Jurkat, Clone E6-1 (cell line): Measurements from ENCODE around the gene TENT4B. TPM values are rescaled to one million over a fixed set of nuclear protein-coding genes. Genes with fewer than 3 reads are reported as not detected.
"Not testable (repeated sequence)": the region's sequence is repeated elsewhere in the genome, so short reads cannot be mapped to it uniquely, and the experiment has no call there.

Source experiments
- DNase-seq: peaks from one replicate; pipeline ENCODE4 v3.0.0-alpha.2; 2011; ENCODE audit warnings: low read depth, low spot score
- H3K4me3 ChIP-seq: 2 replicates; pipeline ENCODE4 v1.5.1; 2011; ENCODE audit warnings: mild to moderate bottlenecking, low read length, control low read depth, moderate library complexity
- polyA plus RNA-seq: library from polyadenylated mRNA; unstranded; fragments of >200 nt; gene quantifications from one replicate; pipeline ENCODE4 v1.2.1, GENCODE V29; 2012; ENCODE audit warnings: missing spikeins; ENCODE audit not compliant: insufficient read length, insufficient read depth

TENT4B gene
- 6.6 TPM for polyA plus RNA-seq

DNA sequence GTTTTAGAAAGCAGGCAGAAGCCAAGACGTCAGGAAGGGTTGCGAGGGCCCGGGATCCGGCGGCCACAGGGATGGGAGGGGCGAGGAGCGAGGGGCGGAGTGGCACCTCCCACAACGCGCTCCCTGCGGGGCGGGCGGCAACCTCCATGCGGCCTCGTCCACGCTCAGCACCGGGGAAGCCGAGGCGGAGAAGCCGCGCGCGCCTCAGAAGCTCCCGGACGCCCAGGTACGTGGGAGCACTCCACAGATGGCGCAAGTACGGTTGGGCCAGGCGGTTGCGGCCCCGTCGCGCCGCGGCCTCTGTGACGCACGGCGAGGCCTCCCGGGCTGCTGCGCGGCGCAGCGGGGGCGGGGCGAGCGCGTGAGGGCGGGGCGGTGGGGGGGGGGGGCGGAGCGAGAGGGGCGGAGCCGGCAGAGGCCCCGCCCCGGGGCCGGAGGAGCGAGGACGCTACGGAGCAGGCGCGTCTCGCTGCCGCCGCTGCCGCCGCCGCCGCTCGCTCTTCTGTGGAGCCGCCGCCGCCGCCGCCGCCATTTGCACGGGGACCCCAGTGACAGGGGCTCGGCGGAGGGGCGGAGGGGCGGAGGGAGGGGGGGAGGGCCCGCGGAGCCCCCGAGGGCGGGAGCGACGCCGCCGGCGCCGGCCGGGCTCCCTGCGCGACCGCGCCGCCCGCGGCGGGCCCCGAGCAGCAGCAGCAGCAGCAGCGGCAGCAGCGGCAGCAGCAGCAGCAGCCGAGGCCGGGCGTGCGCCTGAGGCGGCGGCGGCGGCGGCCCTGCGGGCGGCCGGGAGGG is at the start of gene TENT4B:
Gene TENT4B, plus strand, starts transcription at position 500 of the 789 bp plus-strand sequence. CDS start 316 bp downstream, outside the sequence.
- peak; percentile 77 for DNase-seq
- H3K4me3 ChIP-seq = peak within 1 kb of the TSS; percentile 59

DNA sequence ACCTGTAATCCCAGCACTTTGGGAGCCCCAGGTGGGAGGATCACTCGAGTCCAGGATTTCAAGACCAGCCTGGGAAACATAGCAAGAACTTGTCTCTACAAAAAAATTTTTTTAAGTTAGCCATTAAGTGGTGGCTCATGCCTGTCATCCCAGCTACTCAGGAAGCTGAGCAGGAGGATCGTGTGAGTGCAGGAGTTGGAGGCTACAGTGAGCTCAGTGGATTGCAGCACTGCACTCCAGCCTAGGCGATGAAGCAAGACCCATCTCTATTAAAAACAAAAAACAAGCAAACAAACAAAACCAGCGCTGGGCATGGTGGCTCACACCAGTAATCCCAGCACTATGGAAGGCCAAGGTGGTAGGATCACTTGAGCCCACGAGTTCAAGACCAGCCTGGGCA is 49.3 kb upstream of the TENT4B start:
- no peak overlapping the region for H3K4me3 ChIP-seq
- DNase-seq = no peak

DNA sequence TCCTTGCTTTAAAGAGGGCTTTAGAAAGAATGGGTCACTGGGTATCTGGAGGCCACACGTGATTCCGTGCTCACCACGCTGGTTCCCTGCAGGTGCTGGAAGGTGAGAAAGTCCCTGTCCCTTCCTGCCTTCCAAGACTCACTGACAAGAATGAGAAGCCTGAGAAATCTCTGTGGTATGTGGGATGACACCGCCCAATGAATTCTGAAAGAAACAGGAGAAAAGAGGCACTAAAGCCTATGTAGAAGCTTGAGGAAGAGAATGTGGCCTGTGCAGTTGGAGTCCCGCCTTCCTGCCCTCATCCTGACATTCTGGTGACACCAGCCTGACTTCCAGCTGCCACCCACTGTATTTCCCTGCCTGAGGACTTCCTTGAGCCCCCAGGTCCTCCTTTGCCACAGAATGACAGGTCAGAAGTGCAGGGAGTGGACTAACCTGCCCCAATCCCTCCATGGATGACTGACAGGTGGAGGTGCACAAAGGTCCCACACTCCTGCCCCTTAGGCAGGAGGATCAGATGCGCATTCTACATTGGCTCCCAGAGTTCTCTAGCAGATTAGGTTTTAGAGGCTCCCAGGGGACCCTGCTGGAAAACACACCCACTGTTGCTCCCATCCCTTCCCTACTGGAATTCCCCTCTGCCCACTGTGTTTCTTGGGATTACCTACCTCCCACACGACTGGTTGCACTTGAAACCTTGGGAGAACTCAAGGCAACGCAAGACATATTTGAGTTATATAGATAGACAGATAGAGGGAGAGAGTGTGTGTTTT is 38.6 kb upstream of the TENT4B start:
- no peak for DNase-seq
- no peak overlapping the region for H3K4me3 ChIP-seq

GRCh38 chr16:50120711-50121110 is 32.4 kb upstream of the TENT4B start:
- no peak overlapping the region for H3K4me3 ChIP-seq
- DNase-seq = no peak

GRCh38 chr16:50121278-50121677 is 31.8 kb upstream of the TENT4B start:
- no peak for DNase-seq
- no peak overlapping the region for H3K4me3 ChIP-seq

- peak; percentile 88 for DNase-seq
- no peak overlapping the region for H3K4me3 ChIP-seq
These were observed 31.2 kb upstream of the TENT4B start for GRCh38 chr16:50121721-50122445.

DNA sequence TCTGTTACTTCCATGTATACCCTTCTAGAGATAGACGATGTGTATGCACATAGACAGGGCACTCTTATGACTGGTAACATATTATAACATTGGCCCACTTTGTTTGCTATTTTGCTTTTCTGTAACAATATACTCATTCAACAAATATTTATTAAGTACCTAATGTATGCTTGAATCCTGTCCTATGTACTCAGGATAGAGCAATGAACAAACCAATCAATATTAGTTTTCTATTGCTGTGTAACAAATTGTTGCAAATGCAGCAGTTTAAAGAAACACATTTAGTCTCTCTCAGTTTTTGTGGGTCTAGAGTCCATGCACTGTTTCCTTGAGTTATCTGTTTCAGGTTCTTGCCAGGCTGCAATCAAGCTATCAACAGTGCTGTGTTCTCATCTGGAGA is 29.7 kb upstream of the TENT4B start:
- DNase-seq = no peak
- H3K4me3 ChIP-seq = no peak overlapping the region

DNA sequence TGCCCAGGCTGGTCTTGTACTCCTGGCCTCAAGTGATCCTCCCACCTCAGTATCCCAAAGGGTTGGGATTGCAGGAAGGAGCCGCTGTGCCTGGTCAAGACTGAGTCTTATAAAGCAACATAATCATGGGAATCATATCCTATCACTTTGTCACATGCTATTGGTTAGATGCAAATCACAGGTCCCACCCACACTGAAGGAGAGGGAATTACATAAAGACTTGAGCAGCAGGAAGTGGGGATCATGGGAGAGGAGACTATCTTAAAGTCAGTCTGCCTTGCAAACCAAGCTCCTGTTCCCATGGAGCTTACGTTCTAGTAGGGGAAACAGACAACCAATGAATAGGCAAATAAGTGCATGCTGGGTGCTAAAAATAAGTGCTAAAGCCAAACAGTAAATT is 28.3 kb upstream of the TENT4B start:
- no peak overlapping the region for H3K4me3 ChIP-seq

GRCh38 chr16:50126183-50126582 is 26.9 kb upstream of the TENT4B start:
- no peak overlapping the region for H3K4me3 ChIP-seq
- no peak for DNase-seq

More for the DNA sequence above, 28.3 kb upstream of the TENT4B start:
- no peak for DNase-seq

GRCh38 chr16:50132571-50132970 is 20.5 kb upstream of the TENT4B start:
- not testable (repeated sequence) for DNase-seq, H3K4me3 ChIP-seq

DNA sequence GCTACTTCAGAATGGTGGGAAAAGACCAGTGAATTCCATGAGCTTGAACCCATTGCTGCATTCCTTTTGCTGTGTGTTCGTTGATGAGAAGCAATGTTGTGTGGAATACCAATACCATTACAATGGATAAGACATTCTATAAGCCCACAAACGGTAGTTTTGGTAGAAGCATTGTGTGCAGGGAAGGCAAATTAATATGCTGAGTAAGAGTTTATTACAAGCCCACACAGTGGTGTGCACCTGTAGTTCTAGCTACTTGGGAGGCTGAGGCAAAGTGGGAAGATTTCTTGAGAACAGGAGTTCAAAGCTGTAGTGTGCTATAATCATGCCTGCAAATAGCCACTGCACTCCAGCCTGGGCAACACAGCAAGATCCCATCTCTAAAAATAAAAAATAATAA is 19.9 kb upstream of the TENT4B start:
- DNase-seq = no peak
- H3K4me3 ChIP-seq = no peak overlapping the region

DNA sequence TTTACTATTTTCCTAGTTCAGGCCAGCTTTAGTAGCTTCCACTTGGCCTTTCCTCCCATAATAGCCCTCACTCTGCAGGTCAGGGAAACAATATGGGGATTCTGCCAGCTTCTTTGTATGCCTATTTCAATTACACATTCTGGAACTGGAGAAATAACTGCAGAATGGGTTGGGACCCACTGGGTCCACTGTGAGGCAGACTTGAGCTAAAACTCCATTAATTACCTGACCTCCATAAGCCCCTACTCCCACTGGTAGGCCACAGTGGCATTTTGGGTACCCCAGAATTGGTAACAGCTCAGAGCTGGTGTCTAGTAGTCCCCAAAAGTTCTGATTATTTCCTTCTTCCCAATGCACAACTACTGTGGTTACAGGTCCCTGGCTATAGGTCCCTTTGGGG is 16.7 kb upstream of the TENT4B start:
- no peak for DNase-seq
- H3K4me3 ChIP-seq = no peak overlapping the region

DNA sequence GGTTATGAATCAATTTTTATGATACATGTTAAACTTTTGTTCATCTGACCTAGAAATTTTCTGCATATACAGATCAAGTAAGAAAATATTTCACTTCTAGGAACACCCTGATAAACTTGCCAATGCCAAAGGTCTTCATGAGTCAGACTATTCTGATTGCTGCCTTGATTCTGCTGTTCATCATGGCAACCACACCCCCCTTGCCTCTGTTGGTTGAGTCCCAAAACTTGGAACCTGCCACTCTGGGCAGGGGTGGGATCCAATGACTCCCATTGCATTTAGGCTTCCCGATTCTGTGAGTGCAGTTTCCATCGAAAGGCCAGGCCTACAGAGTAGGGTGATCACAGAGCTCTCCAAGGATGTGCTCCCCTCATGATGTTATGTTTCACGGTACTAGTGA is 15.8 kb upstream of the TENT4B start:
- DNase-seq = no peak
- no peak overlapping the region for H3K4me3 ChIP-seq

- no peak for DNase-seq
These were observed 13.5 kb upstream of the TENT4B start for GRCh38 chr16:50139580-50139979.

DNA sequence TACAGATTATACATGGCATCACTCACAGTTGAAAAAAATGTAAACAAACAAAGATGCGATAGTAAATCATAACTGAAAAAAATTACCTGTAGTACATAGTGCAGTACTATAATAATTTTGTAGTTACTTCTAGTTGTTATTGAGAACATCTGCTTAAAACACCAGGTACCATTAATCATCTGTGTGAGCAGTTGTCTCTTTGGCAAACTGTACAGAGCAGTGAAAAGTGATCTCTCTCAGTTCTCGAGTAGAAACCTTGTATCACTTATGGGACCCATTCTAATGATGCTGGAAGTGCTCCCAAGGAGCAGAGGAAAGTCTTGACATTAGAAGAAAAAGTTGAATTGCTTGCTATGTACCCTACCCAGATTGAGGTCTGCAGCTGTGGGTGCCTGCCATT is 8.9 kb upstream of the TENT4B start:
- no peak overlapping the region for H3K4me3 ChIP-seq
- DNase-seq = no peak

More at GRCh38 chr16:50139580-50139979, 13.5 kb upstream of the TENT4B start:
- H3K4me3 ChIP-seq = no peak overlapping the region

DNA sequence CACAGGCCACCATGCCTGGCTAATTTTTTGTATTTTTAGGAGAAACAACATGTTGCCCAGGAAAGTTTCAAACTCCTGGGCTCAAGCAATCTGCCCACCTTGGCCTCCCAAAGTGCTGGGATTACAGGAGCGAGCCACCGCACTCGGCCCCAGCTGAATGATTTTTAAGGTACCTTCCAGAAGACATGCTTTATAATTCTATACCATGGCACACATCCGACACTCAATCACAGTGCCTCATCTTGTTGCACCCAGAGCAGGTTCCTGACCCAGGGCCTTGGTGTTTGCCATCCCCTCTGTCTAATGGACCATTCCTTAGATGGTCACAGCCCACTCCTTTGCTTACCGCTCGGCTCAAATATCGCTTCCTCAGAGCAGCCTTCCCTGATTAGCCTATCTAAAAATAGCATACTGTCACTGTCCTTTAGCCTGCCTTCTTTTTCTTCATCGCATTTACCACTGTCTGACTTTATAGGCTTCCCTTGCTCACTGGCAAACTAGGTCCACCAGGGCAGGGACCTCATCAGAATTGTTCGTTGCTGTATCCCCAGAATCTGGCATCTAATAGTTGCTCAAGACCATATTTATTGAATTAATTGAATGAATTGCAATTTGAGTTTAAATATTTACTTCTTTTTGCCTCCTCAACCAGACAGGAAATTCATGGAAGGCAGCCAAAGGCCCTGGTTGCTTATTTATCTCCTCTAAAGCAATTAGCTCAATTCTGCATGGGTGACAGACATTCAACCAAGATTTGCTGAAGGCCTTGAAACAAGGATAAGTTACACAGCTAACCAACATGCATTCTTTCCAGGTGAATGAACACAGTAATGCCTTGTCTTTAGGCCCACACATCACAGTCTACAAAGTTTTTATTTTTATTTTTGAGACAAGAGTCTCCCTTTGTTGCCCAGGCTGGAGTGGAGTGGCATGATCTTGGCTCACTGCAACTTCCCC is 6.3 kb upstream of the TENT4B start:
- no peak overlapping the region for H3K4me3 ChIP-seq
- no peak for DNase-seq

DNA sequence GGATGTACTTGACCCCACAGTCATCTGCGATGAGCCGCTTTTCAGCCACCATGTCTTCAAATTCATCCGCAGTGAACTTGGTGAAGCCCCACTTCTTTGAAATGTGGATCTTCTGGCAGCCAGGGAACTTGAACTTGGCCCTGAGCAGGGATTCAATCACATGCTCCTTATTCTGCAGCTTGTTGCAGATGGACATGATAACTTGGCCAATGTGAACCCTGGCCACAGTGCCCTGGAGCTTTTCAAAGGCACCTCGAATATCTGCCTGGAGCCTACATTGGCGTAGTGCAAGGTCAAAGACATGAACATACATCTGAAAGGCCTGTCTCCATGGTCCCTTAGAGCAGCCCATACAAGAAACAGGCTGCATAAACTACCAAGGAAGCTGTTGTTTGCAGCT is 1.8 kb upstream of the TENT4B start:
- H3K4me3 ChIP-seq = no peak overlapping the region
- no peak for DNase-seq

- DNase-seq = no peak
- peak overlapping the region; percentile 59 for H3K4me3 ChIP-seq
These were observed 1.4 kb upstream of the TENT4B start for GRCh38 chr16:50151756-50152155.

DNA sequence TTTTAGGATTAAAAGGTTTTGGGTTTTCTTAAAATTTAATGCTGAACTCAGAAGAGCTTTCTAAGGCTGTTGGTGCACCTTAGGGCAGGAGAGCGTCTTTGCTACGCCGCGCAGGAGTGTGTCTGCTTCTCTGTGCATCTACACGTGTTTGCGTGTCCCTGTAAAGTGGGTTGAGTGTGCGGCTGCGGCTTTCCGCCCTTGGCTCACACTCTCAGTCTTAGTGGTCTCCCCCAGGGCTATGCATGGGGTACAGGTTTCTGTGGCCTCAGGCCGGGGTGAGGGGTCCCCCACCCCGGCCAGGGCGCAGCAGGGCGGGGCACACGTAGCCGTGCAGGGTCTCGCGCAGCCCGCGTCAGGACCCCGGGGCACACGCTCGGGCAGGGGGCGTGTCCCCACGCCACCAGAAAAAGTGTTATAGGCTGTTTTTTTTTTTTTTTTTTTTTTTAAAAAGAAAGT is 727 bp upstream of the TENT4B start:
- H3K4me3 ChIP-seq = peak overlapping the region; percentile 59
- peak; percentile 60 for DNase-seq
